RWPE1 (cell line): Measurements from ENCODE around the gene UBE2QL1.

Source experiments
- CTCF ChIA-PET: fragments of 350-600 bp; sonication (Branson Sonifier 250); formaldehyde crosslinking; extraction: SDS; loops from one replicate; lab custom pipeline; 2021; lab: Yijun Ruan, JAX
- POLR2A ChIA-PET: fragments of 400-600 bp; formaldehyde crosslinking; extraction: SDS; loops from one replicate; lab custom pipeline; 2020; ENCODE audit warnings: antibody characterized with exemption; ENCODE audit not compliant: low non-redundant PET; lab: Yijun Ruan, JAX
- DNase-seq: peaks from one replicate; pipeline ENCODE4 v3.0.0; 2012; ENCODE audit warnings: low spot score
- H3K27ac ChIP-seq: fragments of 450-650 bp; 2 replicates; pipeline ENCODE4 v1.5.1; 2017
- CTCF ChIP-seq: fragments of 450-650 bp; conservative IDR thresholded peaks from 2 replicates; pipeline ENCODE4 v1.5.1; 2017; ENCODE audit warnings: low read depth, mild to moderate bottlenecking

UBE2QL1 gene

GRCh38 chr5:6435356-6435755 lies 13.3 kb upstream of the UBE2QL1 start:
- POLR2A ChIA-PET, result no interaction called here
- CTCF ChIA-PET, result interaction anchor here (0.6 to 0.8 kb wide), 4 partner anchors 12 to 408 kb away, joined by 3 to 5 read pairs (median 3); no protein-coding TSS in a partner anchor
- no peak for TF ChIP-seq CTCF
- DNase-seq, result no peak
- H3K27ac ChIP-seq, result no peak overlapping the region

- POLR2A ChIA-PET, result no interaction called here
- H3K27ac ChIP-seq, result no peak overlapping the region
- DNase-seq, result no peak
- CTCF ChIA-PET, result interaction anchor here (0.6 kb wide), 1 partner anchor 74 kb away, joined by 3 read pairs; no protein-coding TSS in a partner anchor
- no peak for TF ChIP-seq CTCF
Measured at GRCh38 chr5:6436715-6437331, 11.8 kb upstream of the UBE2QL1 start.

- no peak for TF ChIP-seq CTCF
- no peak overlapping the region for H3K27ac ChIP-seq
- CTCF ChIA-PET, result no interaction called here
- POLR2A ChIA-PET, result no interaction called here
- no peak for DNase-seq
Measured at GRCh38 chr5:6439588-6440550, 8.8 kb upstream of the UBE2QL1 start.

- no peak for DNase-seq
- TF ChIP-seq CTCF, result no peak
- ChIA-PET POLR2A (no interaction called here), CTCF (no interaction called here)
- no peak overlapping the region for H3K27ac ChIP-seq
Measured at GRCh38 chr5:6442333-6442732, 6.3 kb upstream of the UBE2QL1 start.

- ChIA-PET POLR2A (no interaction called here), CTCF (no interaction called here)
- no peak overlapping the region for H3K27ac ChIP-seq
- TF ChIP-seq CTCF, result no peak
- no peak for DNase-seq
Measured at GRCh38 chr5:6443326-6443725, 5.3 kb upstream of the UBE2QL1 start.

- CTCF ChIA-PET, result interaction anchor here (0.6 kb wide), 1 partner anchor 12 kb away, joined by 3 read pairs; no protein-coding TSS in a partner anchor
- POLR2A ChIA-PET, result no interaction called here
- no peak for TF ChIP-seq CTCF
- no peak for DNase-seq
- no peak overlapping the region for H3K27ac ChIP-seq
Measured at GRCh38 chr5:6446042-6446441, 2.6 kb upstream of the UBE2QL1 start.
